H9 (cell line): Measurements from ENCODE around the gene CTNNA1. TPM values are rescaled to one million over a fixed set of nuclear protein-coding genes. Genes with fewer than 3 reads are reported as not detected.

Experiments
- DNase-seq: peaks from one replicate; pipeline ENCODE4 v3.0.0-alpha.2; 2017
- H2AFZ ChIP-seq: one replicate; pipeline ENCODE4 v1.6.1; 2013; ENCODE audit warnings: mild to moderate bottlenecking, low read length, control low read depth, moderate library complexity
- H2AK5ac ChIP-seq: 2 replicates; pipeline ENCODE4 v1.6.1; 2013; ENCODE audit warnings: low read length, control low read depth, mixed read lengths; ENCODE audit not compliant: insufficient read length
- H2BK120ac ChIP-seq: one replicate; pipeline ENCODE4 v1.6.1; 2013; ENCODE audit warnings: low read depth, mild to moderate bottlenecking, low read length, control low read depth, inconsistent platforms; ENCODE audit not compliant: poor library complexity, severe bottlenecking
- H2BK12ac ChIP-seq: 2 replicates; pipeline ENCODE4 v1.6.1; 2013; ENCODE audit warnings: low read length, control low read depth, mixed read lengths, low read depth; ENCODE audit not compliant: insufficient read length
- H2BK15ac ChIP-seq: 2 replicates; pipeline ENCODE4 v1.6.1; 2013; ENCODE audit warnings: low read depth, low read length, control low read depth
- H2BK20ac ChIP-seq: one replicate; pipeline ENCODE4 v1.6.1; 2013; ENCODE audit warnings: low read depth, mild to moderate bottlenecking, low read length, control low read depth, inconsistent platforms; ENCODE audit not compliant: poor library complexity, severe bottlenecking
- H2BK5ac ChIP-seq: 2 replicates; pipeline ENCODE4 v1.6.1; 2013; ENCODE audit warnings: low read length, control low read depth, mixed read lengths; ENCODE audit not compliant: insufficient read length
- H3K14ac ChIP-seq: 2 replicates; pipeline ENCODE4 v1.6.1; 2013; ENCODE audit warnings: low read length, control low read depth; ENCODE audit not compliant: insufficient read depth
- H3K18ac ChIP-seq: 2 replicates; pipeline ENCODE4 v1.6.1; 2013; ENCODE audit warnings: low read depth, mild to moderate bottlenecking, mixed read lengths, low read length, control low read depth; ENCODE audit not compliant: insufficient read length
- H3K23ac ChIP-seq: 2 replicates; pipeline ENCODE4 v1.6.1; 2013; ENCODE audit warnings: low read length, control low read depth, mixed read lengths, low read depth; ENCODE audit not compliant: insufficient read length
- H3K23me2 ChIP-seq: 2 replicates; pipeline ENCODE4 v1.6.1; 2013; ENCODE audit warnings: low read depth, mild to moderate bottlenecking, mixed read lengths, low read length, control low read depth; ENCODE audit not compliant: insufficient read length, poor library complexity, severe bottlenecking
- H3K27ac ChIP-seq: 2 replicates; pipeline ENCODE4 v1.5.1; 2013; ENCODE audit warnings: low read length, control low read depth, mixed read lengths, low read depth; ENCODE audit not compliant: insufficient read length
- H3K27me3 ChIP-seq: 2 replicates; pipeline ENCODE4 v1.6.1; 2013; ENCODE audit warnings: low read length, control low read depth, inconsistent platforms; ENCODE audit not compliant: insufficient read depth
- H3K4ac ChIP-seq: 2 replicates; pipeline ENCODE4 v1.6.1; 2013; ENCODE audit warnings: low read depth, mild to moderate bottlenecking, control low read depth, inconsistent platforms, low read length, moderate library complexity
- H3K4me1 ChIP-seq: 2 replicates; pipeline ENCODE4 v1.6.1; 2013; ENCODE audit warnings: low read length, control low read depth, inconsistent platforms; ENCODE audit not compliant: insufficient read depth
- H3K4me2 ChIP-seq: 2 replicates; pipeline ENCODE4 v1.6.1; 2013; ENCODE audit warnings: low read length, control low read depth, mixed read lengths; ENCODE audit not compliant: insufficient read length, insufficient read depth
- H3K56ac ChIP-seq: 2 replicates; pipeline ENCODE4 v1.6.1; 2013; ENCODE audit warnings: low read depth, mild to moderate bottlenecking, mixed read lengths, low read length, control low read depth; ENCODE audit not compliant: insufficient read length
- H3K79me1 ChIP-seq: 2 replicates; pipeline ENCODE4 v1.6.1; 2013; ENCODE audit warnings: low read depth, mild to moderate bottlenecking, moderate library complexity, low read length, control low read depth, inconsistent platforms; ENCODE audit not compliant: insufficient read depth, poor library complexity, severe bottlenecking
- H3K79me2 ChIP-seq: 2 replicates; pipeline ENCODE4 v1.6.1; 2013; ENCODE audit warnings: low read length, control low read depth, inconsistent platforms; ENCODE audit not compliant: insufficient read depth
- H3K9ac ChIP-seq: 2 replicates; pipeline ENCODE4 v1.6.1; 2013; ENCODE audit warnings: low read length, control low read depth, mixed read lengths; ENCODE audit not compliant: insufficient read length; ENCODE audit errors: extremely low read depth
- H3K9me3 ChIP-seq: one replicate; pipeline ENCODE4 v1.6.1; 2013; ENCODE audit warnings: low read depth, low read length, inconsistent platforms; ENCODE audit not compliant: control insufficient read depth
- H3T11ph ChIP-seq: one replicate; pipeline ENCODE4 v1.6.1; 2013; ENCODE audit warnings: mild to moderate bottlenecking, low read length, control low read depth, inconsistent platforms
- H4K20me1 ChIP-seq: one replicate; pipeline ENCODE4 v1.6.1; 2013; ENCODE audit not compliant: control insufficient read depth, insufficient read length, insufficient read depth
- H4K5ac ChIP-seq: 2 replicates; pipeline ENCODE4 v1.6.1; 2013; ENCODE audit warnings: low read depth, mild to moderate bottlenecking, mixed read lengths, low read length, control low read depth; ENCODE audit not compliant: insufficient read length
- H4K8ac ChIP-seq: replicated peaks from 2 replicates; pipeline ENCODE4 v1.6.1; 2013; ENCODE audit warnings: low read length, control low read depth, mixed read lengths, low read depth; ENCODE audit not compliant: insufficient read length
- H4K91ac ChIP-seq: 2 replicates; pipeline ENCODE4 v1.6.1; 2013; ENCODE audit warnings: low read depth, mild to moderate bottlenecking, moderate library complexity, mixed read lengths, low read length, control low read depth; ENCODE audit not compliant: insufficient read length
- H3K27ac Mint-ChIP-seq, 3 experiments: 2 replicates in 2 of 3; 3 replicates in 1 of 3; pipeline ENCODE4 v1.8.0; 2020 to 2021; ENCODE audit warnings: mixed read lengths in 3 of 3, mild to moderate bottlenecking in 1 of 3, moderate library complexity in 1 of 3
- H3K27me3 Mint-ChIP-seq: 2 replicates; pipeline ENCODE4 v1.8.0; 2021; ENCODE audit warnings: low read depth, mild to moderate bottlenecking, moderate library complexity, mixed read lengths
- H3K36me3 Mint-ChIP-seq, 3 experiments: 2 replicates in 2 of 3; 3 replicates in 1 of 3; pipeline ENCODE4 v1.8.0; 2020 to 2021; ENCODE audit warnings: low read depth in 3 of 3, mixed read lengths in 3 of 3; ENCODE audit not compliant: insufficient read depth in 1 of 3
- H3K4me1 Mint-ChIP-seq, 2 experiments: 2 replicates each; pipeline ENCODE4 v1.8.0; 2020; ENCODE audit warnings: mixed read lengths in 2 of 2
- H3K4me3 Mint-ChIP-seq, 2 experiments: 2 replicates in 1 of 2; 3 replicates in 1 of 2; pipeline ENCODE4 v1.8.0; 2020 to 2021; ENCODE audit warnings: mild to moderate bottlenecking in 2 of 2, mixed read lengths in 2 of 2, moderate library complexity in 1 of 2
- H3K9me3 Mint-ChIP-seq, 2 experiments: 2 replicates in 1 of 2; 3 replicates in 1 of 2; pipeline ENCODE4 v1.8.0; 2020; ENCODE audit warnings: mild to moderate bottlenecking in 2 of 2, mixed read lengths in 2 of 2, moderate library complexity in 1 of 2
- CTCF ChIP-seq: fragments of 200-600 bp; sonication (generic); conservative IDR thresholded peaks from 3 replicates; pipeline ENCODE4 v1.8.0; 2021; ENCODE audit warnings: antibody characterized with exemption, mild to moderate bottlenecking
- whole genome bisulfite sequencing: extraction: QIAGEN DNeasy Blood & Tissue Kit; methylation state at CpG from one replicate; pipeline ENCODE4 v1.1.7; 2013; ENCODE audit warnings: missing lambda C conversion rate, low lambda C conversion rate, mixed read lengths; ENCODE audit not compliant: insufficient read length; ENCODE audit errors: extremely low coverage; 5-methylcytosine and 5-hydroxymethylcytosine counted together
- total RNA-seq: library from RNA; stranded (reverse); gene quantifications from 2 replicates; pipeline ENCODE4 v1.2.1, GENCODE V29; 2021

The CTNNA1 gene
- total RNA-seq, 1 experiment from 2014 or later = 354 TPM

- TF ChIP-seq CTCF = peak; percentile 69
- H4K5ac ChIP-seq = no peak overlapping the region
- no peak overlapping the region for H2BK20ac ChIP-seq
- H4K91ac ChIP-seq = no peak overlapping the region
- H2BK12ac ChIP-seq = no peak overlapping the region
- H2BK5ac ChIP-seq = no peak overlapping the region
- Mint-ChIP-seq H3K27me3 (no peaks in the 10 kb centered on the region; the same call in 1 of the 2 replicates), H3K36me3 (peaks cover 44 to 86% (median 73%) of the 10 kb centered on the region in 3 experiments; a peak in 6 of 7 replicates), H3K27ac (peak overlapping the region; percentile 30 to 50 (median 35); a peak in 3 of 7 replicates), H3K9me3 (no peaks in the 10 kb centered on the region), H3K4me3 (no peak overlapping the region), H3K4me1 (peaks cover 16 to 24% of the 10 kb centered on the region in 2 experiments)
- H3K27me3 ChIP-seq = no peaks in the 10 kb centered on the region
- H3K23ac ChIP-seq = no peak overlapping the region
- H3K27ac ChIP-seq = no peak overlapping the region
- no peaks in the 10 kb centered on the region for H3K23me2 ChIP-seq
- H3K56ac ChIP-seq = no peak overlapping the region
- H2BK15ac ChIP-seq = no peak overlapping the region
- no peak overlapping the region for H2AK5ac ChIP-seq
- no peaks in the 10 kb centered on the region for H3K79me2 ChIP-seq
- no peak overlapping the region for H2AFZ ChIP-seq
- no peak overlapping the region for H3K4ac ChIP-seq
- no peak overlapping the region for H3T11ph ChIP-seq
- H3K9me3 ChIP-seq = no peaks in the 10 kb centered on the region
- H2BK120ac ChIP-seq = no peak overlapping the region
- WGBS = no CpG with 5 or more reads among the region's 20 CpGs
- DNase-seq = peak; percentile 78
- no peak overlapping the region for H3K14ac ChIP-seq
- no peak overlapping the region for H4K8ac ChIP-seq
- H4K20me1 ChIP-seq = no peaks in the 10 kb centered on the region
- no peaks in the 10 kb centered on the region; the same call in 1 of the 2 replicates for H3K4me1 ChIP-seq
- H3K79me1 ChIP-seq = no peaks in the 10 kb centered on the region
- H3K4me2 ChIP-seq = no peak overlapping the region
- no peak overlapping the region for H3K9ac ChIP-seq
- H3K18ac ChIP-seq = no peak overlapping the region
Measured at GRCh38 chr5:138932171-138932810, 179.1 kb downstream of the CTNNA1 start.
